Loucy (cell line): Measurements from ENCODE around the gene TBC1D7.
A peak's percentile ranks its signal among the peaks of the same experiment; 100 is the strongest.

Experiments used
- EZH2phosphoT487 ChIP-seq: fragments of 200-600 bp; IDR thresholded peaks from 2 replicates; pipeline ENCODE4 v1.6.1; 2018; ENCODE audit warnings: antibody characterized with exemption, mild to moderate bottlenecking, moderate library complexity, borderline replicate concordance
- TF ChIP-seq, protein P1 (sequence below): fragments of 200-600 bp; sonication (generic); conservative IDR thresholded peaks from 2 replicates; pipeline ENCODE4 v1.5.1; 2014; ENCODE audit warnings: mild to moderate bottlenecking, antibody characterized with exemption, low read length

DNA sequence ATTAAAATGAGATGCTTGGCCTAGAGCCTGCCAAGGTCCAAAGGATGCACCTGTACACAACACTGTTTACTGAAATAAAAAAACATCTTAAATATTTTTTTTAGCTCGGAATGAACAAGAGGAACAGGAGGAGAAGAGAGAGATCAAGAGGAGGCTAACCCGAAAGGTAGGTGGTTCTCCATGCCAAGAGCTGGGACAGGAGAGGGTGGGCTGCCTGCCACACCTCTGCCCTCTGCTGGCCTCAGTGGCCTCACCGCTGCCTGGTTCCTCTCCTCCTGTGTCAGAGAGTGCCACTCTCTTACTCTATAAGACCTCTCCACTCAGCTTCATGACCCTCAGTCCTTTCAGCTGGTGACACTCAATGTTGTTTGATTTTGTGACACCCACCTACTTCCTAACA lies 50.2 kb downstream of the TBC1D7 start:
- no peak for TF ChIP-seq EZH2phosphoT487
- TF ChIP-seq, protein P1, sequence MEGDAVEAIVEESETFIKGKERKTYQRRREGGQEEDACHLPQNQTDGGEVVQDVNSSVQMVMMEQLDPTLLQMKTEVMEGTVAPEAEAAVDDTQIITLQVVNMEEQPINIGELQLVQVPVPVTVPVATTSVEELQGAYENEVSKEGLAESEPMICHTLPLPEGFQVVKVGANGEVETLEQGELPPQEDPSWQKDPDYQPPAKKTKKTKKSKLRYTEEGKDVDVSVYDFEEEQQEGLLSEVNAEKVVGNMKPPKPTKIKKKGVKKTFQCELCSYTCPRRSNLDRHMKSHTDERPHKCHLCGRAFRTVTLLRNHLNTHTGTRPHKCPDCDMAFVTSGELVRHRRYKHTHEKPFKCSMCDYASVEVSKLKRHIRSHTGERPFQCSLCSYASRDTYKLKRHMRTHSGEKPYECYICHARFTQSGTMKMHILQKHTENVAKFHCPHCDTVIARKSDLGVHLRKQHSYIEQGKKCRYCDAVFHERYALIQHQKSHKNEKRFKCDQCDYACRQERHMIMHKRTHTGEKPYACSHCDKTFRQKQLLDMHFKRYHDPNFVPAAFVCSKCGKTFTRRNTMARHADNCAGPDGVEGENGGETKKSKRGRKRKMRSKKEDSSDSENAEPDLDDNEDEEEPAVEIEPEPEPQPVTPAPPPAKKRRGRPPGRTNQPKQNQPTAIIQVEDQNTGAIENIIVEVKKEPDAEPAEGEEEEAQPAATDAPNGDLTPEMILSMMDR = peak; percentile 70
